HG02678 (cell line): Measurements from ENCODE around the gene TRIM64C.
"Not testable (repeated sequence)": the region's sequence is repeated elsewhere in the genome, so short reads cannot be mapped to it uniquely, and the experiment has no call there.

ENCODE experiments used
- ATAC-seq: cut with Tn5 transposase; IDR thresholded peaks from one replicate; pipeline ENCODE4 v1.9.1; 2021; ENCODE audit warnings: mild to moderate bottlenecking, moderate library complexity; ENCODE audit not compliant: unreplicated experiment

TRIM64C gene, protein sequence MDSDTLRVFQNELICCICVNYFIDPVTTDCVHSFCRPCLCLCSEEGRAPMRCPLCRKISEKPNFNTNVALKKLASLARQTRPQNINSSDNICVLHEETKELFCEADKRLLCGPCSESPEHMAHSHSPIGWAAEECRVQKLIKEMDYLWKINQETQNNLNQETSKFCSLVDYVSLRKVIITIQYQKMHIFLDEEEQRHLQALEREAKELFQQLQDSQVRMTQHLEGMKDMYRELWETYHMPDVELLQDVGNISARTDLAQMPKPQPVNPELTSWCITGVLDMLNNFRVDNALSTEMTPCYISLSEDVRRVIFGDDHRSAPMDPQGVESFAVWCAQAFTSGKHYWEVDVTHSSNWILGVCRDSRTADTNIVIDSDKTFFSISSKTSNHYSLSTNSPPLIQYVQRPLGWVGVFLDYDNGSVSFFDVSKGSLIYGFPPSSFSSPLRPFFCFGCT

DNA sequence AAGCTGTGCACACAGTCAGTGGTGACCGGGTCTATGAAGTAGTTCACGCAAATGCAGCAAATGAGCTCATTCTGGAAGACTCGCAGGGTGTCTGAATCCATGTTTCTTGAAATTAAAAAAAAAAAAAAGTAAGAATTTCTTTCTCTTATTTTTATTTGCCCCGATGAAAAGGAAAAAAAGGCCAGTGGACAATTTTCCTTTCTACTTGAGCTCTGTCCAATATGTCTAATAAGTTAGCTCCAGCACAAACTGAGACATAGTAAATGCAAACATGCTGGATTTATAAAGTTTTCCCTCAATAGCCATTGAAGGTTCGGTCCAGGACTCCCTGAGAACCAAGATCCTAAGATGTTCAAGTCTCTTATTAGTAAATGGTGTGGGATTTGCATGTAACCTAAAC is at the start of gene TRIM64C:
TRIM64C (minus strand) TSS at position 101 of the 400 bp plus-strand sequence; CDS start at position 101, 0 bp downstream.
- not testable (repeated sequence) for ATAC-seq

DNA sequence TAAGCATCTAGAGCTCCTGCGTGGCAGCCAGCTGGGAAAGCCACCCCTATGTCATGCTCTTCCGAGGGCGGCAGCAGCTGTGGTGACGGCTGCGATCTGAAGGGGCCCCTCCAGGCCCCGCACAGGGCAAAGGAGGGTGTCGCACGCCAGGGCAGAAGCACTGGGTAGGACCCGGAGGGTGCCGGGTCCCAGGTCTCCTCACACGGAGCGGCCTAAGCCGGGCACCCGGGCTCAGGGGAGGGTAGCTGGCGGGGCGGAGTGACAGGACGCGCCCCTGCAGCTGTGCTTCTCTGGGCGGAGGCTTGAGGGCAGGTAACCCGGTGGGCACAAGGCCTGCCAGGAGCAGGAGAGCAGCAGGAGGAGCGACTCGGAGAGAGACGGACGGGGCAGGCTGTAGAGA is 43.4 kb upstream of the TRIM64C start:
- ATAC-seq, result not testable (repeated sequence)

DNA sequence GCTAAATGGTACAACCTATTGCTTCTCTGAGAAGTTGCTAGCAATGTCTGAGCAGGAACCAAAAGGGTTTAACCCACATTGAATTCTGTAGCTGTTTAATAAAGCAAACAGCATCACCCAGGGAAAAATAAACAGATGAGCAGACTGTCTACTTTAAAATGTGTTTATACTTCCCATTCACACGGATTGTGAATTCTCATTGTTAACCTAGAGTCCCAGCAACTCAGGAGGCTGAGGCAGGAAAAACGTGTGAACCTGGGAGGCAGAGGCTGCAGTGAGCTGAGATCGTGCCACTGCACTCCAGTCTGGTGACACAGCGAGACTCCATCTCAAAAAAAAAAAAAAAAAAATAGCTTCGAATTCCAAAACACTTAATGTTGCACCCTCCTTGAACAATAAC is 11.0 kb upstream of the TRIM64C start:
- ATAC-seq, result not testable (repeated sequence)

DNA sequence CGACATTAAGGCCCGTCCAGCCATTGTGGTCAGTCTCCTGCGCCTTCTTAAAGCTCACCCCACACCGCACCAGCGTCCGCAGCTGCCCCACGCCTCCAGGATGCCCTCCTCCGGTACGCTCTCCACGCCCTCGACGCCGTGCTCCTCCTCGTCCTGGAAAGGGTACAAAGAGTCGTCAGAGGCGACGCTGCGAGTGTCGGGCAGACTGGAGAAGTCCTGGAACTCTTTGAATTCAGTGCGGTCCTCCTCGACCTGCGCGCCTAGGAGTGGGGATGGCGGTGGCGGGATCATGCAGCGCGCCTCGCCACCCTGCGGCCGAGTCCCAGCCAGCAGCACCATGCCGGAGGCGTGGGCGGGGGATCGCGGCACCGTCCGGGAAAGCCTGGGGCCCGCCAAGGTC is 9.1 kb downstream of the TRIM64C start:
- ATAC-seq, result not testable (repeated sequence)

DNA sequence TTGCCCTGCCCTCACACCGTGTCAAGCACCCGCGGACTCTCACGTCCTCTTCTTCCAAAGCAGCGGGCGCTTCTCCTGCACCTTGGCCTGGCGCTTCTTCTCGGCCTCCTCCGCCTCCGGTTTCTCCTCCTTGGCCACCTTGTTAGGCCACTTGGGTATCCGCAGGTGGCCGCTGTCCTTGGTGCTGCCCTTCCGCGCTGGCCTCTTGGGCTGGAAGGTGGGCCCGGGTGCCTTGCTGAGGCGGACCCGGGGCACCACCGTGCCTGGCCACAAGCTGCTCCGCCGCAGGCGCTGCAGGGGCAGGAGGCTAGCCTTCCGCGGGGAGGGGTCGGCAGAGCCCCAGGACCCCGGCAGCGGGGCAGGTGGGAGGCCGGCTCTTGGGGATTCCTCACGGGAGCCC is 10.7 kb downstream of the TRIM64C start:
- not testable (repeated sequence) for ATAC-seq

DNA sequence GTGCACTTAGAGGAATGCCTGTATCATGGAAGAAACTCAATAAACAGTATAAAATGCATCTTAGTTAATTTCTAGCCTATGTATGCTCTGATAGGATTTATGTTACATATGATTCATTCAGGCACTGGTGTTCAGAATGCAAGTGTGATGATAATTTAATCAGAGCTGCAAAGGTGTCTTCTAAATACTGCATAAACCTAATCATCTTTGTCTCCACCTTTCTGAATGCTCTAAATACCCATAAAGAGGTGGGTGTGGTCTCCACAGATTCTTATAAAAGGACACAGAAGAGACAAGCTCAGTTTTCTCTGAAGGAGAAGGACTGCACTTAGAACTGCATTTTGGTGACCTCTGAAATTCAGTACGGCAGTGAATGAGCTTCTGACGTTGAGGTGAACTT is 30.4 kb downstream of the TRIM64C start, which contains the start of gene TRIM49B:
TRIM49B (plus strand) TSS at position 301 of the 400 bp plus-strand sequence. CDS start 2,777 bp downstream, outside the sequence.
- ATAC-seq, result not testable (repeated sequence)
